ENCODE data around the gene MKRN1.

DNA sequence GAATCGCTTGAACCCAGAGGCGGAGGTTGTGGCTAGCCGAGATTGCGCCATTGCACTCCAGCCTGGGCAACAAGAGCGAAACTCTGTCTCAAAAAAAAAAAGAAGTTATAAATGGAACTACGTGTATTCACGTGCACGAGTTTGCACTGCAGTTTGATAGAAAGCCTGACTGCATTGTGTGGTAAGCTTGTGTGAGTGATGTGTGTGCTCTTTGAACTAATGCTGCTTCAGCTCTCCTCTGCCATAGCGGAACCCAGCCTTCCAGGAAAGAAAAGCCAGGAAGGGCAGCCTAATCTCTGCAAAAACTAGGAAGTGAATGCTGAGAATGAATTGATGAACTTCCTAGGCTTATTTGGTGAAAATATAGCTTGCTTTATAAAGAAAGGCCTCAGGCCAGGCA lies 15.6 kb upstream of the MKRN1 start:
- no peak for TF ChIP-seq GATA2 (IDR thresholded peaks at IDR 0.05; ENCODE audit: low read depth, low read length)
- no peak for TF ChIP-seq GATA3 (IDR thresholded peaks at IDR 0.05; ENCODE audit: low read depth, low read length)
